ENCODE measurements around the gene HTT.

DNA sequence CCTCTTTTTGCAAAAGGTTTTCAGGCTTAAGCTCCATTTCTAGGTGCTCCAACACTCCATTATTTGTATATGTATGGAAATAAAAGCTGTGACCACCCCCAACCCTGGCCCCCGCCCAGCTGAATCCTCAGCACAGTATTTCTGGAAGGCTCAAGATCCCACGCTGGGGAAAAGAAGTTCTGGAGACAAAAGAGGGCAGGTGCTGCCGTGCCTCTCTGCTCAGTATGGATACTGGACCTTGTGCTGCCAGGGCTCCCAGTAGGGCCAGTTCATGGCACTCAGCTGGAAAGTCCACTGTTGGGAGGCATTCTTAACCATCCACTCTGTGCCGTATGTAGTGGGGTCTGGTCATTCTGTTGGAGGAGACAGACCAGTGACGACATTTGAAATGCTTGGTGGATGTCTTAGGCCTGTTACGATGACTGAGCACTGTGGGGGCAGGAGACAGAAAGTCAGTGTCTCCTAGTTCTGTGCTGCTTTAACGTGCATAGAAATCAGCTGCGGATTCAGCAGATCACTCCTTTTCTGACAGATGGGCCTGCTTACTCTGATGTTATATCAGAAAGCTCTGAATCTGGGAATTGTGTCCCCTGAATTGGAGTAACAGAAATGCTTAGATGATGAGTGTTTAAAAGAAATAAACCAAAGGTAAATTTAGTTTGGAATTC, 126.1 kb downstream of the HTT start:
- TF ChIP-seq, protein P1, sequence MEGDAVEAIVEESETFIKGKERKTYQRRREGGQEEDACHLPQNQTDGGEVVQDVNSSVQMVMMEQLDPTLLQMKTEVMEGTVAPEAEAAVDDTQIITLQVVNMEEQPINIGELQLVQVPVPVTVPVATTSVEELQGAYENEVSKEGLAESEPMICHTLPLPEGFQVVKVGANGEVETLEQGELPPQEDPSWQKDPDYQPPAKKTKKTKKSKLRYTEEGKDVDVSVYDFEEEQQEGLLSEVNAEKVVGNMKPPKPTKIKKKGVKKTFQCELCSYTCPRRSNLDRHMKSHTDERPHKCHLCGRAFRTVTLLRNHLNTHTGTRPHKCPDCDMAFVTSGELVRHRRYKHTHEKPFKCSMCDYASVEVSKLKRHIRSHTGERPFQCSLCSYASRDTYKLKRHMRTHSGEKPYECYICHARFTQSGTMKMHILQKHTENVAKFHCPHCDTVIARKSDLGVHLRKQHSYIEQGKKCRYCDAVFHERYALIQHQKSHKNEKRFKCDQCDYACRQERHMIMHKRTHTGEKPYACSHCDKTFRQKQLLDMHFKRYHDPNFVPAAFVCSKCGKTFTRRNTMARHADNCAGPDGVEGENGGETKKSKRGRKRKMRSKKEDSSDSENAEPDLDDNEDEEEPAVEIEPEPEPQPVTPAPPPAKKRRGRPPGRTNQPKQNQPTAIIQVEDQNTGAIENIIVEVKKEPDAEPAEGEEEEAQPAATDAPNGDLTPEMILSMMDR (conservative IDR thresholded peaks at IDR 0.05; ENCODE audit: low read length), result no peak
- no peak for TF ChIP-seq EZH2phosphoT487 (IDR thresholded peaks at IDR 0.05; ENCODE audit: borderline replicate concordance)

All from Loucy (cell line).